ENCODE measurements around the gene FOXP1. TPM values are rescaled to one million over a fixed set of nuclear protein-coding genes. Genes with fewer than 3 reads are reported as not detected.

FOXP1 gene
- total RNA-seq, 1 donor from 2014 or later = 26.1 TPM

DNA sequence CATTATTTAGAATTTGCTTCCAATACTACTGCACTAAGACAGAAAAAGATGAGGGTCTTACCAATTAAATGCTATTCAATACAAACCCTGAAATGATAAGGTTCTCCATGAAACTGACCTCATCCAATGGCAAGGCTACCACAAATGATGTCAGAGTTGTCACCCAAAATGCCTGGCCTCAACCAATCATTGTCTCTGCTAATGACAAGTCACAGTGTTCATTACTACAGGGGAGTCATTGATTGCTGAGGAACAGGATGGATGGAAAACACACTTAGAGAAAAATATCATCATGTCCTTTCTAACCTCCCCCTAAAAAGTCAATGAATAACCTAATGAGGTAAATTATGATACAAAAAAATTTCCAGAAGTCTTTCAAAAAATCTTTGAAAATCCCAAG is 91.0 kb downstream of the FOXP1 start:
- no peak for DNase-seq (ENCODE audit: low read depth)
- H3K4me3 ChIP-seq (ENCODE audit: low read depth, low read length) = no peak overlapping the region
- TF ChIP-seq, protein P1, sequence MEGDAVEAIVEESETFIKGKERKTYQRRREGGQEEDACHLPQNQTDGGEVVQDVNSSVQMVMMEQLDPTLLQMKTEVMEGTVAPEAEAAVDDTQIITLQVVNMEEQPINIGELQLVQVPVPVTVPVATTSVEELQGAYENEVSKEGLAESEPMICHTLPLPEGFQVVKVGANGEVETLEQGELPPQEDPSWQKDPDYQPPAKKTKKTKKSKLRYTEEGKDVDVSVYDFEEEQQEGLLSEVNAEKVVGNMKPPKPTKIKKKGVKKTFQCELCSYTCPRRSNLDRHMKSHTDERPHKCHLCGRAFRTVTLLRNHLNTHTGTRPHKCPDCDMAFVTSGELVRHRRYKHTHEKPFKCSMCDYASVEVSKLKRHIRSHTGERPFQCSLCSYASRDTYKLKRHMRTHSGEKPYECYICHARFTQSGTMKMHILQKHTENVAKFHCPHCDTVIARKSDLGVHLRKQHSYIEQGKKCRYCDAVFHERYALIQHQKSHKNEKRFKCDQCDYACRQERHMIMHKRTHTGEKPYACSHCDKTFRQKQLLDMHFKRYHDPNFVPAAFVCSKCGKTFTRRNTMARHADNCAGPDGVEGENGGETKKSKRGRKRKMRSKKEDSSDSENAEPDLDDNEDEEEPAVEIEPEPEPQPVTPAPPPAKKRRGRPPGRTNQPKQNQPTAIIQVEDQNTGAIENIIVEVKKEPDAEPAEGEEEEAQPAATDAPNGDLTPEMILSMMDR (conservative IDR thresholded peaks at IDR 0.05; ENCODE audit: low read depth, low read length) = no peak

DNA sequence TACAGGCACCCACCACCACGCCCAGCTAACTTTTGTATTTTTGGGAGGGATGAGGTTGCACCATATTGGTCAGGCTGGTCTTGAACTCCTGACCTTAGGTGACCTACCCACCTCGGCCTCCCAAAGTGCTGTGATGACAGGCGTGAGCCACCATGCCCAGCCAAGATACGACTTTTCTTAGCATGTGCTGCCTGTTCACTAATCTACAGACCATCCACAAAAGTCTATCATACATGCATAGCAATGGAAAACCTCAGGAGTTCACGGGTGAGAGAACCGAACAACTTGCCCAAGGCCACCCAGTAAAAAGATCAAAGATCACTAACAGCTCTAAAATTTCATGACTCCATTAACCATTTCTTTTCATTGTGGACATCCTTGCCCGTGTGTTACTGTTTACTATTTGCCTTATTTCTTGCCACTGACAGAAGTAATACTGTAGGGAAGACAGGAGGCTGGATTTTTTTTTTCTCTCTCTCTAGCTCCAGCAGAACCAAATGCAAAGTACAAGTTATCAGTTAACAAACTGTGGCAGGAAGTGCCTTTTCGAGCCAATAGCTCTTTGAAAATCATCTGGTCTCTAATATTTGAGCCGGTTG is 92.3 kb downstream of the FOXP1 start:
- no peak overlapping the region for H3K4me3 ChIP-seq (ENCODE audit: low read depth, low read length)
- DNase-seq (ENCODE audit: low read depth) = no peak
- TF ChIP-seq, protein P1 (conservative IDR thresholded peaks at IDR 0.05; ENCODE audit: low read depth, low read length) = no peak

DNA sequence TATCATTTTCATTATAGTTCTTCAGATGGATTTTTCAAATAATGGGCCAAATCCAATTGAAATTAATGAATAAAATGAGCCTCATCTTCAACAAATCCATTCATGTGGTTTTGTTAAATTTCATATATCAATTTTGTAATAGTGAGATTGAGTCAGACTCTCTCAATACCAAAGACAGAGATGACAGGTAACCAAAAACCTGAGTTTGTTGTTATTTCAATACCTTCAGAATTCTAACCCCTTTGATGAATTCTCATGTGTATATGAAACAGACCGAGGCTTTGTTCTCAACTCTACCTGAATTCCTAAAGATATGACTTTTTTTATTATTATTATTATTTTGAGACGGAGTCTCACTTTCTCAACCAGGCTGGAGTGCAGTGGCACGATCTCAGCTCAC is 92.8 kb downstream of the FOXP1 start:
- DNase-seq (ENCODE audit: low read depth) = no peak
- no peak overlapping the region for H3K4me3 ChIP-seq (ENCODE audit: low read depth, low read length)
- TF ChIP-seq, protein P1 (conservative IDR thresholded peaks at IDR 0.05; ENCODE audit: low read depth, low read length) = no peak

DNA sequence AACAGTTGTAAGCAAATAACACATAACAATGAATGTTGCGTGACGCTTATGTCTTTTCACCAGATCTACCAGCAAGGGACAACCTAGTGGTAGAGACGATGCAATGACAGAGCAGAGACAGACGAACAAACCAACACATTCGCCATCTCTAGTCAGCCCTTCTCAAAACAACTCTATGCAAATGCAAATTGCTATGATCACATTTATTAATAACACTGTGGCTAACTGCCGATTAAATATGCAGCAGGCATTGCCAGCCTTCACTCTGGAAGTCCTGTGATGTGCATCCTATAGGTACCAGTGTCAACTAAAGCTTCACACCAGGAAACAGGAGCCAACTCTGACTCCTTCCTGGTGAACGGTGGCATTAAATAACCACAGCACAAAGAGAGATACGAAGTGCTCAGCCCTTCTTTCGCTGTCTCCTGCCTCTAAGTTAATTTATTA is 94.2 kb downstream of the FOXP1 start:
- TF ChIP-seq, protein P1 (conservative IDR thresholded peaks at IDR 0.05; ENCODE audit: low read depth, low read length) = no peak
- no peak overlapping the region for H3K4me3 ChIP-seq (ENCODE audit: low read depth, low read length)
- DNase-seq (ENCODE audit: low read depth) = no peak

DNA sequence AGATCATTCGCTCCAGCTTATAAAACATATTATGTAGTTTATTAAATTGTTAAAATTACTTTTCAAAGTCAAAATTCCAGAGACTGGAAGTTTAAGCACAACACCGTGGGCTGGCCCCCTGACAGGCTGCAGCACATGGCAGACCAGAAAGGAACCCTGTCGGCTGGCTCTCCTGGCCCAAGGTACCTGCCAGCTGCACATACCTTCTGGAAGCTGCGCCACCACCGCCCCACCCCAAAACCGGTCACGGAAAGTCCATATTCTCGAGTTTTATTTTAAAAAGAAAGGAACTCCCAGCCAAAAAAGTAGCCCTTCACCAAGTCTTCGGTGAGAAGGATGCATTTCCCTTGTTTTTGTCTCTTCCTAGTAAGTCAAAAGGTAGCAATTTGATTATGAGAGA is 94.6 kb downstream of the FOXP1 start:
- no peak for DNase-seq (ENCODE audit: low read depth)
- H3K4me3 ChIP-seq (ENCODE audit: low read depth, low read length) = no peak overlapping the region
- TF ChIP-seq, protein P1 (conservative IDR thresholded peaks at IDR 0.05; ENCODE audit: low read depth, low read length) = no peak

DNA sequence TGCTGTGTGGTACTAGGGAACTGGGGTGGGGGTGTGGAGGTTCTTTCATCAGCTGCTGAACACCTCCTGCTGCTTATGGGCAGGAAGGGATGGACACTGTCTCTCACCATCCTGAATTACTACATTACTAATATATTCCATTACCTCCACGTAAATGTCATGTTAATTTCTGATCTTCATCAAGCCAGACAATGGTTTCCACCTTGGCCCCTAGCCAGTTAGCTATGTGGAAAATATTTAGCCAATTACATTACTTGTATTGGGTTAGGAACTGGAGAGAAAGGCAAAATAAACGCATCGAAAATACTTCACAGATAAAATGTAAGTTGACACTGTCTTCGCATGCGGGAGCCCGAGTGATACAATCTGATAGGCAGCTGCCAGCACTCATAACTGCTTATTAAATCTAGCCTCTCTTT is 95.1 kb downstream of the FOXP1 start:
- TF ChIP-seq, protein P1 (conservative IDR thresholded peaks at IDR 0.05; ENCODE audit: low read depth, low read length) = no peak
- H3K4me3 ChIP-seq (ENCODE audit: low read depth, low read length) = no peak overlapping the region
- DNase-seq (ENCODE audit: low read depth) = no peak

DNA sequence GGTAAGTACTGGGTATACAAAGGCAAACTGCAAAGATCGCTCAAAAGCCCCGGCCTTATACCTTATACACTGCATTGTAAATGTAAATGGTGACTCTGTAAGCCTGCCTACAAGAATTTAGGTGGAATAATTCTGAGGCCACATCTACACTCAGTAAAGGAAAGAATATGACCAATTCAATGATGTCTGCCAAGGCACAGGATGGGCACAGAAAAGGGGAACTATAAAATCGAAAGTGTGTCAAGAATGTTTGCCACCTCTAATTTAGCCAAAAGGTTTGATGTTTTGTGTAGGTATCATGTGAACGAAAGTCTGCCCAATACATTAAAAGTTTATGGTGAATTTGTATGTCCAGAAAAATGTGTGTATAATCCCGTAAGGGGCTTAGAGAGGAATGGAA is 96.1 kb downstream of the FOXP1 start:
- no peak for DNase-seq (ENCODE audit: low read depth)
- TF ChIP-seq, protein P1 (conservative IDR thresholded peaks at IDR 0.05; ENCODE audit: low read depth, low read length) = no peak
- no peak overlapping the region for H3K4me3 ChIP-seq (ENCODE audit: low read depth, low read length)
